Endothelial cell of umbilical vein (primary cell): ENCODE measurements around the gene DYNC1LI2. TPM values are rescaled to one million over a fixed set of nuclear protein-coding genes. Genes with fewer than 3 reads are reported as not detected.

Experiments
- BruUV-seq: library from RNA; stranded (reverse); fragments of 400-500 nt; replicated peaks from 2 replicates; lab custom pipeline; 2021; lab: Mats Ljungman, UMichigan
- CTCF ChIA-PET: fragments of 300-600, 350-600 bp; sonication (Branson Sonifier 250); formaldehyde crosslinking; loops from one replicate; lab custom pipeline; 2021; ENCODE audit warnings: antibody characterized with exemption, inconsistent platforms; lab: Charles Lee
- POLR2A ChIA-PET: fragments of 300-600, 350-600 bp; sonication (Branson Sonifier 250); formaldehyde crosslinking; loops from one replicate; lab custom pipeline; 2021; ENCODE audit warnings: antibody characterized with exemption, inconsistent platforms; lab: Charles Lee
- DNase-seq: peaks from one replicate; pipeline ENCODE4 v3.0.0-alpha.2; 2011; ENCODE audit warnings: low read depth, low spot score
- FAIRE-seq: peaks from 2 replicates; lab custom pipeline; 2011; peaks lifted over from hg19 to GRCh38; lab: Jason Lieb, UNC
- H2AFZ ChIP-seq: 2 replicates; pipeline ENCODE4 v1.6.0; 2012; ENCODE audit warnings: low read depth, low read length, control low read depth, inconsistent platforms
- H3K27ac ChIP-seq: 2 replicates; pipeline ENCODE4 v1.5.1; 2011; ENCODE audit warnings: low read depth, mild to moderate bottlenecking, control low read depth, low read length, moderate library complexity; ENCODE audit not compliant: insufficient read depth
- H3K27me3 ChIP-seq, 2 experiments: 2 replicates each; pipeline versions ENCODE4 v1.6.0 to v1.6.1; 2011; ENCODE audit warnings: low read length in 2 of 2, mixed read lengths in 1 of 2; ENCODE audit not compliant: control insufficient read depth in 2 of 2, insufficient read depth in 2 of 2
- H3K36me3 ChIP-seq, 2 experiments: 2 replicates in 1 of 2; 3 replicates in 1 of 2; pipeline ENCODE4 v1.5.1; 2011; ENCODE audit warnings: low read length in 2 of 2, mild to moderate bottlenecking in 1 of 2, moderate library complexity in 1 of 2; ENCODE audit not compliant: control insufficient read depth in 2 of 2, insufficient read depth in 2 of 2; ENCODE audit errors: extremely low read depth in 1 of 2
- H3K4me1 ChIP-seq: 3 replicates; pipeline ENCODE4 v1.5.1; 2011; ENCODE audit warnings: mild to moderate bottlenecking, low read length; ENCODE audit not compliant: control insufficient read depth, insufficient read depth; ENCODE audit errors: extremely low read depth
- H3K4me2 ChIP-seq: 2 replicates; pipeline ENCODE4 v1.6.1; 2011; ENCODE audit warnings: low read length, control low read depth, mixed read lengths; ENCODE audit not compliant: insufficient read depth
- H3K4me3 ChIP-seq, 3 experiments: fragments of 200-600 bp in 1 of 3; sonication (generic), shearing (Covaris generic) in 1 of 3; replicated peaks in 1 of 3; 2 replicates each; pipeline ENCODE4 v1.5.1; 2011 to 2016; ENCODE audit warnings: control low read depth in 3 of 3, low read length in 3 of 3, mild to moderate bottlenecking in 2 of 3, inconsistent platforms in 1 of 3, low read depth in 1 of 3, moderate library complexity in 1 of 3; ENCODE audit not compliant: insufficient read depth in 1 of 3
- H3K79me2 ChIP-seq: 2 replicates; pipeline ENCODE4 v1.6.0; 2012; ENCODE audit warnings: low read length, inconsistent platforms; ENCODE audit not compliant: control insufficient read depth, insufficient read depth
- H3K9ac ChIP-seq: replicated peaks from 2 replicates; pipeline ENCODE3; 2011; ENCODE audit warnings: low read length, control low read depth; ENCODE audit not compliant: insufficient read depth; ENCODE audit errors: extremely low read depth
- H3K9me1 ChIP-seq: replicated peaks from 3 replicates; pipeline ENCODE4 v1.6.0; 2011; ENCODE audit warnings: mild to moderate bottlenecking, low read length; ENCODE audit not compliant: control insufficient read depth, insufficient read depth; ENCODE audit errors: extremely low read depth
- H3K9me3 ChIP-seq: replicated peaks from 2 replicates; pipeline ENCODE4 v1.5.1; 2012; ENCODE audit warnings: low read length, inconsistent platforms; ENCODE audit not compliant: control insufficient read depth, insufficient read depth
- H4K20me1 ChIP-seq: replicated peaks from 2 replicates; pipeline ENCODE3; 2011; ENCODE audit warnings: mild to moderate bottlenecking, low read length; ENCODE audit not compliant: control insufficient read depth, insufficient read depth; ENCODE audit errors: extremely low read depth
- EZH2 ChIP-seq: IDR thresholded peaks from 2 replicates; pipeline ENCODE4 v1.6.1; 2012; ENCODE audit warnings: borderline replicate concordance, low read depth, mild to moderate bottlenecking, moderate library complexity, low read length, inconsistent platforms; ENCODE audit not compliant: severe bottlenecking
- FOS ChIP-seq: IDR thresholded peaks from 2 replicates; pipeline ENCODE4 v1.6.1; 2011; ENCODE audit warnings: mild to moderate bottlenecking, low read length, moderate library complexity, borderline replicate concordance; ENCODE audit not compliant: insufficient read depth
- GATA2 ChIP-seq: IDR thresholded peaks from 2 replicates; pipeline ENCODE4 v1.7.0; 2011; ENCODE audit warnings: low read depth, mild to moderate bottlenecking, moderate library complexity, mixed read lengths, low read length; ENCODE audit not compliant: insufficient read length, insufficient read depth
- JUN ChIP-seq: IDR thresholded peaks from 2 replicates; pipeline ENCODE4 v1.6.1; 2011; ENCODE audit warnings: borderline replicate concordance, low read depth; ENCODE audit not compliant: insufficient read length, insufficient read depth
- MYC ChIP-seq: IDR thresholded peaks from one replicate; pipeline ENCODE4 v1.6.1; 2011; ENCODE audit warnings: mild to moderate bottlenecking, low read depth, low read length
- POLR2A ChIP-seq: IDR thresholded peaks from 2 replicates; pipeline ENCODE4 v1.6.1; 2012; ENCODE audit warnings: low read depth, mild to moderate bottlenecking, control low read depth, low read length
- POLR2AphosphoS5 ChIP-seq: IDR thresholded peaks from 2 replicates; pipeline ENCODE4 v1.6.1; 2012; ENCODE audit warnings: low read depth, mild to moderate bottlenecking, control low read depth, low read length, moderate library complexity; ENCODE audit not compliant: insufficient read depth
- dilution Hi-C: fragments of 300-500 bp; cut with MboI; formaldehyde crosslinking; loops from one replicate; pipeline ENCODE4 v1.15.0; 2019; ENCODE audit warnings: low sequenced_read_pairs; ENCODE audit not compliant: extremely low pct_ligation_motif_present
- intact Hi-C: fragments of 100-400 bp; cut with micrococcal nuclease; formaldehyde crosslinking; loops from one replicate; pipeline ENCODE4 v1.10.0; 2022
- polyA plus RNA-seq, 4 experiments: library from polyadenylated mRNA; depleted of rRNA in 3 of 4; stranded (reverse) in 3 of 4; unstranded in 1 of 4; fragments of >200 nt; gene quantifications; 2 replicates each; pipeline versions ENCODE4 v1.2.1 to v1.2.3, GENCODE V29; 2011 to 2012; ENCODE audit warnings: missing spikeins in 1 of 4
- total RNA-seq: library from RNA; stranded (reverse); gene quantifications from 2 replicates; pipeline ENCODE4 v1.2.3, GENCODE V29; 2021
- TF ChIP-seq, protein P1 (sequence below), 2 donors: IDR thresholded peaks; 1 replicate in 1 of 2; 2 replicates in 1 of 2; pipeline ENCODE4 v1.5.1; 2011; ENCODE audit warnings: low read length in 2 of 2, mild to moderate bottlenecking in 2 of 2, moderate library complexity in 2 of 2, control low read depth in 1 of 2, inconsistent platforms in 1 of 2, low read depth in 1 of 2; ENCODE audit not compliant: insufficient read depth in 1 of 2; ENCODE audit errors: extremely low read depth in 1 of 2
- TF ChIP-seq, protein P2 (sequence below): IDR thresholded peaks from 2 replicates; pipeline ENCODE4 v1.6.1; 2011; ENCODE audit not compliant: insufficient read depth, insufficient read length

Gene DYNC1LI2
- total and polyA plus RNA-seq, 2 donors (not counting 3 experiments of a cell fraction or from before 2014, with no cell fraction given), result 110 to 159 TPM

DNA sequence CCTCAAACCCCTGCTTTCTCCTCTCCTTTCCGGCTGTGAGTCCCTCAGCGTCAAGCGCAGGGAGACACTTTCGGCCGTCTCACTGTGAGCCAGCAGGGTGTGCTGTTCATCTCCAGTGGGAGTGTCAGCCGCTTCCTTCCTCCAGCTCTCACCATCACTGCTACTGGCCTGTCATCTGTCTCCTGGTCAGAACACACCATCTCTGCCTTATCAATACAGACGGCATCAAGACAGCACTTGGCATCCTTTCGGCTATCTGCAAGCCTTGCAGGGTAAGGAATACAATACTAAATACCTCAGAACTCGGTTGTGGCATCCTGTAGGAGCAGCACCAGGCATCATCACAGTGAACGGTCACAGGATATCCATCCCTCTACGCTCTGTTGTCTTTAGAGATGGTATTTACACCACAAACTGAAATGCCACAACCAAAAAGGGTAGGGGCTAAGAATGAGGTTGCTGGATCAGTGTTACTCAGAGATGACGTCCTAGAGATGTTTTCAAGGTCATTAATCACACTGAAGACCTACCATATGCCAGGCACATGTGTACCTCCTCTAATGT lies 34.2 kb downstream of the DYNC1LI2 start:
- no peak overlapping the region for H3K4me2 ChIP-seq
- CTCF ChIA-PET, result interaction anchor here (0.6 to 1.7 kb wide), 9 partner anchors 9 to 156 kb away, joined by 3 to 9 read pairs (median 6); no protein-coding TSS in a partner anchor
- no peak overlapping the region for H3K9ac ChIP-seq
- H2AFZ ChIP-seq, result no peak overlapping the region
- H3K4me1 ChIP-seq, result no peaks in the 10 kb centered on the region
- no peak overlapping the region for H3K27ac ChIP-seq
- no peak overlapping the region for H3K4me3 ChIP-seq
- POLR2A ChIA-PET, result no interaction called here
- TF ChIP-seq, protein P1, sequence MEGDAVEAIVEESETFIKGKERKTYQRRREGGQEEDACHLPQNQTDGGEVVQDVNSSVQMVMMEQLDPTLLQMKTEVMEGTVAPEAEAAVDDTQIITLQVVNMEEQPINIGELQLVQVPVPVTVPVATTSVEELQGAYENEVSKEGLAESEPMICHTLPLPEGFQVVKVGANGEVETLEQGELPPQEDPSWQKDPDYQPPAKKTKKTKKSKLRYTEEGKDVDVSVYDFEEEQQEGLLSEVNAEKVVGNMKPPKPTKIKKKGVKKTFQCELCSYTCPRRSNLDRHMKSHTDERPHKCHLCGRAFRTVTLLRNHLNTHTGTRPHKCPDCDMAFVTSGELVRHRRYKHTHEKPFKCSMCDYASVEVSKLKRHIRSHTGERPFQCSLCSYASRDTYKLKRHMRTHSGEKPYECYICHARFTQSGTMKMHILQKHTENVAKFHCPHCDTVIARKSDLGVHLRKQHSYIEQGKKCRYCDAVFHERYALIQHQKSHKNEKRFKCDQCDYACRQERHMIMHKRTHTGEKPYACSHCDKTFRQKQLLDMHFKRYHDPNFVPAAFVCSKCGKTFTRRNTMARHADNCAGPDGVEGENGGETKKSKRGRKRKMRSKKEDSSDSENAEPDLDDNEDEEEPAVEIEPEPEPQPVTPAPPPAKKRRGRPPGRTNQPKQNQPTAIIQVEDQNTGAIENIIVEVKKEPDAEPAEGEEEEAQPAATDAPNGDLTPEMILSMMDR (IDR thresholded peaks at IDR 0.05; ENCODE audit: extremely low read depth in 1 of 2, insufficient read depth in 1 of 2, low read depth in 1 of 2, low read length in 2 of 2), result peak; percentile 43 to 61
- TF ChIP-seq MYC (no peak), POLR2AphosphoS5 (peak; percentile 45)
- peaks cover 2% of the 10 kb centered on the region for H4K20me1 ChIP-seq
- DNase-seq (peak; percentile 16), FAIRE-seq (peak; percentile 70)
- intact Hi-C loops (no loop called here), dilution Hi-C loops (no loop called here)
- BruUV-seq, result no TSS peak
- H3K79me2 ChIP-seq, result no peaks in the 10 kb centered on the region
- peaks cover 0 to 4% of the 10 kb centered on the region in 2 experiments for H3K36me3 ChIP-seq
- H3K9me1 ChIP-seq, result no peaks in the 10 kb centered on the region
- H3K9me3 ChIP-seq, result no peaks in the 10 kb centered on the region
- no peaks in the 10 kb centered on the region for H3K27me3 ChIP-seq

DNA sequence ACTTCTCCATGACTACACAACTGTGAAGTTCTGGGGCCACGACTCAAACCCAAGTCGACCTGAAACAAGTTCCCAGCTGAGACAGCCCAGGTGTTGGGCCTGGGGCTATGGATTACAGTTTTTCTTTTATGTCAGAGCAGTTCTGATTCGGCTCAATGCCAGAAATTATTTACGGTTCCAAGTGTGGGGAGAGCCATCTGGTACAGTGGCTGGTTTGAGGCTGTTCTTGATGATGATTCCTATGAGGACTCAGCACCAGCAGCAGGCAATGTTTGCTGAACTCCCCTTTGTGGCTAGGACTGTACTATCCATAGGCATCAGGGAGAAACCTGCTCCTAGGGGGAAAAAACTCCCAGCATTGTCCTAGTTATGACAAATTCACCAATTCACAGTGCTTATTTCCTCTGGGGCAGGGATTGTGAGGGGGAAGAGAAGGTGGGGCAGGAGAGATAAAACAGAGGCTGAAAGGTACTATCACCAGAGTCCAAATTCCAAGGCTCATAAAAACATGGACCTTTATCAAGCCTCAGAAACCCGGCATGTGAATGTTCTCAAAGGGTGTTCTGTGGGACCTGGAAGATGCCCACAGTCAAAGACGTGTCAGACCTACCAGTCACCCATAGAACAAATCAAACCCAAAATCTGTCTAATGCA lies 36.6 kb downstream of the DYNC1LI2 start:
- no peaks in the 10 kb centered on the region for H3K27me3 ChIP-seq
- CTCF ChIA-PET, result no interaction called here
- POLR2A ChIA-PET, result no interaction called here
- H3K4me2 ChIP-seq, result no peak overlapping the region
- no peaks in the 10 kb centered on the region for H3K79me2 ChIP-seq
- H3K9me3 ChIP-seq, result no peaks in the 10 kb centered on the region
- TF ChIP-seq FOS, result no peak
- TF ChIP-seq, protein P1 (IDR thresholded peaks at IDR 0.05; ENCODE audit: extremely low read depth in 1 of 2, insufficient read depth in 1 of 2, low read depth in 1 of 2, low read length in 2 of 2), result no peak
- no peak for TF ChIP-seq GATA2
- TF ChIP-seq, protein P2, sequence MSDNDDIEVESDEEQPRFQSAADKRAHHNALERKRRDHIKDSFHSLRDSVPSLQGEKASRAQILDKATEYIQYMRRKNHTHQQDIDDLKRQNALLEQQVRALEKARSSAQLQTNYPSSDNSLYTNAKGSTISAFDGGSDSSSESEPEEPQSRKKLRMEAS, result no peak
- no peak for TF ChIP-seq MYC
- no peak for TF ChIP-seq POLR2AphosphoS5
- no peak for TF ChIP-seq POLR2A
- TF ChIP-seq EZH2, result no peak
- TF ChIP-seq JUN, result no peak
- FAIRE-seq (no peak), DNase-seq (no peak)
- no peak overlapping the region for H3K9ac ChIP-seq
- H3K36me3 ChIP-seq, result no peaks in the 10 kb centered on the region
- no peak overlapping the region for H2AFZ ChIP-seq
- H3K4me1 ChIP-seq, result no peaks in the 10 kb centered on the region
- H3K9me1 ChIP-seq, result no peaks in the 10 kb centered on the region
- dilution Hi-C loops (no loop called here), intact Hi-C loops (no loop called here)
- TSS peak; percentile 12 for BruUV-seq
- H3K27ac ChIP-seq, result no peak overlapping the region
- no peak overlapping the region for H3K4me3 ChIP-seq
- H4K20me1 ChIP-seq, result no peaks in the 10 kb centered on the region
